ENCODE results near the gene MAGEA9B.
"Not testable (repeated sequence)": the region's sequence is repeated elsewhere in the genome, so short reads cannot be mapped to it uniquely, and the experiment has no call there.

The MAGEA9B gene

GRCh38 chrX:149570668-149571067 is 16.6 kb downstream of the MAGEA9B start:
- no peak for DNase-seq

GRCh38 chrX:149569770-149570169 is 17.5 kb downstream of the MAGEA9B start:
- DNase-seq, result no peak

GRCh38 chrX:149568701-149569296 is 18.5 kb downstream of the MAGEA9B start:
- DNase-seq, result no peak

GRCh38 chrX:149567621-149568417 is 19.4 kb downstream of the MAGEA9B start:
- DNase-seq, result no peak

GRCh38 chrX:149563359-149563758 is 23.9 kb downstream of the MAGEA9B start:
- no peak for DNase-seq

- not testable (repeated sequence) for DNase-seq
These were observed 32.0 kb downstream of the MAGEA9B start for GRCh38 chrX:149555251-149555650.

GRCh38 chrX:149551939-149552248 is 35.4 kb downstream of the MAGEA9B start:
- DNase-seq, result not testable (repeated sequence)

- not testable (repeated sequence) for DNase-seq
These were observed 35.9 kb downstream of the MAGEA9B start for GRCh38 chrX:149551245-149551938.

GRCh38 chrX:149550454-149550853 is 36.8 kb downstream of the MAGEA9B start:
- not testable (repeated sequence) for DNase-seq

- DNase-seq, result not testable (repeated sequence)
These were observed 37.6 kb downstream of the MAGEA9B start, which contains the start of gene HSFX3 for GRCh38 chrX:149549701-149550100. Gene HSFX3, minus strand, starts transcription at chrX:149549924. Its CDS starts 72 bp downstream, at chrX:149549852.

- not testable (repeated sequence) for DNase-seq
These were observed 39.5 kb downstream of the MAGEA9B start for GRCh38 chrX:149547782-149548181.

- DNase-seq, result not testable (repeated sequence)
These were observed 40.3 kb downstream of the MAGEA9B start for GRCh38 chrX:149546962-149547361.

- not testable (repeated sequence) for DNase-seq
These were observed 41.4 kb downstream of the MAGEA9B start for GRCh38 chrX:149545545-149546543.

GRCh38 chrX:149541521-149542047 is 45.7 kb downstream of the MAGEA9B start:
- no peak for DNase-seq

GRCh38 chrX:149540621-149541520 is 46.4 kb downstream of the MAGEA9B start, which contains the start of gene EOLA1:
Gene EOLA1, plus strand, starts transcription at chrX:149541012. Its CDS starts 4,619 bp downstream, at chrX:149545631.
- DNase-seq, result peak; percentile 63 to 85 (median 78)

- peak; percentile 74 to 89 (median 81) for DNase-seq
These were observed 47.1 kb downstream of the MAGEA9B start for GRCh38 chrX:149540131-149540620.

- peak; percentile 9 to 81 (median 43) for DNase-seq
These were observed 47.8 kb downstream of the MAGEA9B start for GRCh38 chrX:149539283-149540130.

- not testable (repeated sequence) for DNase-seq
These were observed 49.8 kb downstream of the MAGEA9B start for GRCh38 chrX:149537474-149537873.

GRCh38 chrX:149534926-149535602 is 52.2 kb downstream of the MAGEA9B start:
- not testable (repeated sequence) for DNase-seq

Measured in activated naive CD4-positive, alpha-beta T cell (primary cell).